NCI-H1092 treated with DMSO at 0.1 percent for 48 hours (cell line): ENCODE data around the gene GALK1.
A peak's percentile ranks its signal among the peaks of the same experiment; 100 is the strongest.
"Not testable (repeated sequence)": the region's sequence is repeated elsewhere in the genome, so short reads cannot be mapped to it uniquely, and the experiment has no call there.

ENCODE experiments used
- DNase-seq: peaks from one replicate; lab custom pipeline; 2025; lab: John Stamatoyannopoulos, UW

Gene GALK1

DNA sequence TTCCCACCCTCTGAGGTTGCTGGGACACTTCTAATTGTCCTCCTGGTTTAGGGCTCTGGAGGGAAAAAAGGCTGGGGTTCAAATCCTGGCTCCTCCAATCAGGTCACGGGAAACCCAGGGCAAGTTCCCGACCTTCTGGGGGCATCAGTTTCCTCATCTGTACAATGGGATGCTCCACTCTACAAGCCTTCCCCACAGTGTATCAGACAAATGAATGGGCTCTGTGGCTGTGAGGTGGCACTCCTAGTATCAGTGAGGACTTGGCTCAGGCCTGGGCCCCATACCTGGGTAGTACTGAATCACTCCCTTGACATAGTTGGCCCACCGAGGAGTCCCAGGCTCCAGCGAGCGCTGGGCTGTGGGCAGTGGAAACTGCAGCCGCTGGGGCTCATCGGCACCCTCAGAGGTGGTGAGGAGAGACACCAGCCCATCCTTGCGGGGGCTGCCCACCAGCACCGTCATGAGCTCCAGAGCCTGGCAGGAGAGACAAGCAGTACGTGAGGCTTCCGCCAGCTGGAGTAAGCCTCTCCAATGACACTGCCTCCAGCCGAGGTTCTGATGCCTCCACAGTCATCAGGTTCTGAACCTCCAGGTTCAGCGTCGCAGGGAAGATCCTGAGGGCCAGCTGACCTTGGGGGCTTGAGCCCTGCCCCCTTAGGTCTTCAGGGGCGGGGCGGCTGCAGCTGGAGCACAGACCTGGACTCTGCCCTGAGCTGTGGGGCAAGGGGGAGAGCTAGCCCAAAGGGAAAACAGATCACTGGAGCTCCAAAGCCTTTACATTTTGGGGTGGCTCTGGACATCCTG lies 1.2 kb downstream of the GALK1 start:
- no peak for DNase-seq

DNA sequence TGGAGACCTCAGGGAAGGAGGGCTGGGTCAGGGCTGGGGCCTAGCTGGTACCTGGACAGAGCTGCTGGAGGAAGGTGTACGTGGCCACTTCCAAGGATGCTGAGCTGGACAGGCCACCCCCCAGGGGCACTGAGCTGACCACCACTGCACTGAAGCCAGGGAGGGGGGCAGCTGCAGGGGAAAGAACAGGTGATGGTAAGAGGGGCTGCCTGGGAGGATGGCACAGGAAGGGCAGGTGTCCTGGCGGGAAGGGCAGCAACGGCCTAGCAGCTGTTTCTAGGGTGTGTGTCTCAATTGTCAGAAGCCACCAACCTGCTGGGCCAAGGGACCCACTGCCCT lies 1.8 kb downstream of the GALK1 start:
- DNase-seq: no peak

DNA sequence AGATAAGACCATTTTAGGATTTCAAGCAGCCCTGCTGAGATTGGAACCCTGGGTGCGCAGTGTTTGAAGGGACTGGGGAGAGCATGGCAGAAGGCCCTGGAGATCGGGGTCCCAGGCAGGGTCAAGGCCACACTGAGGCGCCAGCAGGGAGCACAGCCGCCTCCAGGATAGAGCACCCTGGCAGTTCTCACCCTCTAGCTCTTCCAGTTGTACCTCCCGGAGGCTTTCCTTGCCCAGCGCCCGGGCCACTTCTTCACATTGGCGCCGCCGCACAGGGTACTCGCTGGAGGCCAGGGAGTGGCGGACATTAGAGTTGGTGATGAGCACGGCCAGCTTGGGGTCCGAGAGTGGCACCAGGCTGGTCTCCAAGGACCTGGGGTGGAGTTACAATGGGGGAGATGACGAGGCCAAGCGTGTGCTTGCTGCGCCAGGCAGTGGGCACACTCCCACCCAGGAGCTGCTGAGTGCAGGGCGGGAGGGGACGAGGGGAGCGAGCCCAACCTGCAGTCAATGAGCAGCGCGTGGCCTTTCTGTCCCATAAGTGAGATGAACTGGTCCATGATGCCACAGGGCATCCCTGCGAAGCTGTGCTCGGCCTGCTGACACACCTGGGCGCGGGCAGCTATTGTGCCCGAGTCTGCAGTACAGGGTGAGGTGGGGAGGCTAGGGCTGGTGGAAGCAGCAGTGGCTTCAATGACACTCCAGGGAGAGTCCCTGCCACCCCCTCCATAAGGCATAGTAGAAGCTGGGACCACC lies 2.3 kb downstream of the GALK1 start:
- no peak for DNase-seq

DNA sequence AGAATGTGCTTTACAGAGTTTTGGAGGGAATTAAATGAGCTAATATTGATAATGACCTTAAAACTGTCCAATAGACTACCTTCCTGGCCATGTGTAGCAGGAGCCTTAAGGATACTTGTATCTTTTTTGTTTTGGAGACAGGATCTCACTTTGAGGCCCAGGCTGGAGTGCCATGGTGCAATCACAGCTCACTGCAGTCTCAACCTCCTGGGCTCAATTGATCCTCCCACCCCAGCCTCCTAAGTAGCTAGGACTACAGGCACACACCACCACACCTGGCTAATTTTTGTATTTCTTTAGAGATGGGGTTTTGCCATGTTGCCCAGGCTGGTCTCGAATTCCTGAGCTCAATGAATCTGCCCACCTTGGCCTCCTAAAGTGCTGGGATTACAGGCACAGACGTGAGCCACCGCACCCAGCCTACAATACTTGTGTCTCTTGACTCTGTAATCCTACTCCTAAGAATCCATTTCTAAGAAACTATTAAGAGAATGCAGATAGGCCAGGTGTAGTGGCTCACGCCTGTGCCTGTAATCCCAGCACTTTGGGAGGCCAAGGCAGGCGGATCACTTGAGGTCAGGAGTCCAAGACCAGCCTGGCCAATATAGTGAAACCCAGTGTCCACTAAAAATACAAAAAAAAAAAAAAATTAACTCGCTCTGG lies 4.9 kb downstream of the GALK1 start:
- not testable (repeated sequence) for DNase-seq

DNA sequence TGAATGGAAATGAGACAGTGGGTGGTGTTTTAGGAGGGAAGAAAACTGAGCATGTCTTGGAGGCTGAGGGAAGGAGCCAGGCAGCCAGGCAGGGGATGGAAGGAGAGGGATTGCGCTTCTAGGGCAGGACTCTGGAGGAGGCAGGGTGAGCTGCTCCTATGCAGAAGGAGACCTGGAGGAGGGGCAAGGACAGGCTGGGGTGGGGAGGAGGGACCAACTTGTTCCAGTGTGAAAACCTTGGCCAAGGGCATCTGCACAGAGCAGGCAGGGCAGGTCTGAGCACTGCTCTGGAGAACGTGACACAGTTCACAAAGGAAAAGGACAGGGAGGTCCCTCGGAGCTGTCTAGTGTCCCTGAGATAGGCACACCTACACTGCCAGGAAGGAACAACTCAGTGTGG lies 5.5 kb downstream of the GALK1 start:
- DNase-seq: no peak

DNA sequence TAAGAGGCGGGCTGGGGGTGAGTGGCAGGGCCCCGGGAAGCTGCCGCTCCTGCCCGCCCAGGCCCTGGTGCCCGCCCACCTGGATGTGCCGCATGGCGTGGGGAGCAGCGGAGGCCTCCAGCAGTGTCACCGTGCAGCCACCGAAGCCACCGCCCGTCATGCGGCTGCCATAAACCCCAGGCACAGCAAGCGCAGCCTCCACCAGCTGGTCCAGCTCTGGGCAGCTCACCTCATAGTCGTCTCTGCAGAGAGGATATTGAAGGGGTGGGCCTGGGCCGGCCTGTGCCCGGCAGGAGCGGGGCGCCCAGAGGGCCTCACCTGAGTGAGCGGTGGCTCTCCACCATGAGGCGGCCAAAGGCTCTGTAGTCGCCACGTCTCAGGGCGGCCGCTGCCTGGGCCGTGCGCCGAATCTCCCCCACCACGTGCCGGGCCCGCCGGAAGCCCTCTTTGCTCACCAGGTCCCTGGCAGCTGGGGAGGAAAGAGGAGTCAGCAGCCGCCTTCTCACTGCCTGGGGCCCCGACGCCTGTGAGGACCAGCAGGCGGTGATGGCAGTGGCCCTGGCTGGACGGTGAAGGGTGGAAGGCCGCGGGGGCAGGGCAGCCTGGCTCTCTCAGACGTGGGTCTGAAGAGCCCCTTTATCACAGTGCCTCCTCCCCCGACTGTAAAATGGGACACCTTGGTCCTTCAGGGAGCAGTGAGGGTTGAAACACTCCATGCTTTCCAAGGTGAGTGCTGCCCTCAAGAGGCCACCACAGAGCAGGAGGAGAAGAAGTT lies 6.7 kb downstream of the GALK1 start:
- DNase-seq: no peak

DNA sequence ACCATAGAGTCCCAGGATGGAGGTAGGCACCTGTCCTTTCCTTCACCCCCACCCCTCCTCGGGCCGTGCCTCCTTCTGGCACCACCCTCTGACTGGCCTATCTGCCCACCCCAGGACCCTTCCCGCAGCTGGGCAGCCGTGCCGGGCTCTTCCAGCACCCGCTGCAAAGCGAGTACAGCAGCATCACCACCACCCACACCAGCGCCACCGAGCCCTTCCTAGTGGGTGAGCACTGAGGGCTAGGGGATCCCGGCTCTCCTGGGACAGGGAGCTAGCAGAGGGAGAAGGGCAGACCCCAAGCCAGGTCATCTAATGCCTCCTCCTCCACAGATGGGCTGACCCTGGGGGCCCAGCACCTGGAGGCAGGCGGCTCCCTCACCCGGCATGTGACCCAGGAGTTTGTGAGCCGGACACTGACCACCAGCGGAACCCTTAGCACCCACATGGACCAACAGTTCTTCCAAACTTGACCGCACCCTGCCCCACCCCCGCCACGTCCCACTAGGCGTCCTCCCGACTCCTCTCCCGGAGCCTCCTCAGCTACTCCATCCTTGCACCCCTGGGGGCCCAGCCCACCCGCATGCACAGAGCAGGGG lies 7.8 kb downstream of the GALK1 start:
- DNase-seq: no peak

DNA sequence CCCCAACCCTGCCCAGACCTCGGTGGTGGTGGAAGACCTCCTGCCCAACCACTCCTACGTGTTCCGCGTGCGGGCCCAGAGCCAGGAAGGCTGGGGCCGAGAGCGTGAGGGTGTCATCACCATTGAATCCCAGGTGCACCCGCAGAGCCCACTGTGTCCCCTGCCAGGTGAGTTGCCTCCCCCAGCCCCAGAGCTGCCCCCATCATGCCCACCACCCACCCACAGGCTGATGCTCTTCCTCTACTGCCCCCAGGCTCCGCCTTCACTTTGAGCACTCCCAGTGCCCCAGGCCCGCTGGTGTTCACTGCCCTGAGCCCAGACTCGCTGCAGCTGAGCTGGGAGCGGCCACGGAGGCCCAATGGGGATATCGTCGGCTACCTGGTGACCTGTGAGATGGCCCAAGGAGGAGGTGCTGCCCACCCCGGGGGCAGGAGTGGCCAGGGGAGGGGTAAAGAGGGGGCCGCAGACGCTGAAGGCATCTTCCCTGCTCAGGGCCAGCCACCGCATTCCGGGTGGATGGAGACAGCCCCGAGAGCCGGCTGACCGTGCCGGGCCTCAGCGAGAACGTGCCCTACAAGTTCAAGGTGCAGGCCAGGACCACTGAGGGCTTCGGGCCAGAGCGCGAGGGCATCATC lies 8.4 kb downstream of the GALK1 start:
- no peak for DNase-seq

DNA sequence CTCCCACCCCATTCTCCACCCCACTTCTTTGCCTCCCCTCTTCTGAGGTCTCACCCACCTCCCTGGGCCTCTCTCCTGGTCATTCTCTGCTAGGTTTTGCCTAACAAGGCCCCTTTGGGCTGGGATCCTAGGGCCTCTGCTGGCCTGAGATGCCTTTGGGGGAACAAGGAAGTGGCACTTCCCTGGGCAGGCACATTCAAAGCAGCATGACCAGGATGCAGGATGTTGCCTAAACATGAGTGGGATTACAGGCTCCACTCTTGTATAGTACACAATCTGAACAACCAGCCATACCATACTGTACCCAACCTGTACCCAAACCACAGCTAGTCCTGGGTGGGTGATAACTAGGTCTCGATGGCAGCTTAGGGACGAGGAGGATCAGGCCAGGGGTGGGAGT lies 9.0 kb downstream of the GALK1 start:
- DNase-seq: no peak

DNA sequence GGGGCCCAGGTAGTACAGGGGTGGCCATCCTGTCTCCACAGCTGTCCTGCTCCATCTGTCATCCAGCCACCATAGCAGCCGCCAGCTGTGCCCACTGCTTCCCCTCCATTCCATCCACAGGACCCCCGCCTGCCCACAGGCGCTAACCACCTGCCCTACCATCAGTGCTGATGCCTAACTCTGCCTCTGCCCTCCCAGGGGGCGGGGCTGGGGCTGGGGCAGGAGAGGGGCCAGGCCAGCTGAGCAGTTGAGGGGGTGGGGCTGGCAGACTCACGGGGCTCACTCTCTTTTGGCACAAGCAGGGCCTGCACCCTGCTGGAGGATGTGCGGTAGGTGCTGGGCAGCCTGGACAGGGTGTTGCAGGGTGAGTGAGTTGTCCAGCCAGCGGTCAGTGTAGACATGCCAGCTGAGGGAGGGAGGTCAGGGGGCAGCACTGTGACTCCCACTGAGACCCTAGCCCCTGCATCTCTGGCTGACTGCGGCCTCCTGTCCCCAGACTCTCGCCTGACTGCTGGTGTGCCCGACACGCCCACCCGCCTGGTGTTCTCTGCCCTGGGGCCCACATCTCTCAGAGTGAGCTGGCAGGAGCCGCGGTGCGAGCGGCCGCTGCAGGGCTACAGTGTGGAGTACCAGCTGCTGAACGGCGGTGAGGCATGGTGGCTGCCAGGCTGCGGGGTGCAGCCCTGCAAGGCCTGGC lies 9.6 kb downstream of the GALK1 start:
- no peak for DNase-seq

DNA sequence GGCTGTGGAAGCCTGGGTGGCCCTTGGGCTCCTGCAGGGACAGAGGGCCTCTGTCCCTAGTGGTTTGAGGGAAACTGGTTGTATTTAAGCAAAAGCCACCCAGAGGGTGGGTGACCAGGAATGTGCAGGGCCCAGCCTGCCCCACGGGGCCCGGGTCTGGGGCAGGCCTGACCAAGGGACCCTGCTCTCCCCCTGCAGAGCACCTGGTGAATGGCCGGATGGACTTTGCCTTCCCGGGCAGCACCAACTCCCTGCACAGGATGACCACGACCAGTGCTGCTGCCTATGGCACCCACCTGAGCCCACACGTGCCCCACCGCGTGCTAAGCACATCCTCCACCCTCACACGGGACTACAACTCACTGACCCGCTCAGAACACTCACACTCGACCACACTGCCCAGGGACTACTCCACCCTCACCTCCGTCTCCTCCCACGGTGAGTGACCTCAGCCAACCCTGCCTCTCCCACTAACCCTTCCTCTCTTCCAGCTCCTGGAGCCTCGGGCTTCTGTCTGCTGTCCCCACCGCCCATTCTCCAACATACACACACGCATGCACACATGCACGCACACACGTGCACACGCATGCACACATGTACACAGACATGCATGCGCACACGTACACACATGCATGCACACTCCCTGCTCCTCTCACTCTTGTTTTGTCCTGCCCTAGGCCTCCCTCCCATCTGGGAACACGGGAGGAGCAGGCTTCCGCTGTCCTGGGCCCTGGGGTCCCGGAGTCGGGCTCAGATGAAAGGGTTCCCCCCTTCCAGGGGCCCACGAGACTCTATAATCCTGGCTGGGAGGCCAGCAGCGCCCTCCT lies 10.4 kb downstream of the GALK1 start:
- no peak for DNase-seq

DNA sequence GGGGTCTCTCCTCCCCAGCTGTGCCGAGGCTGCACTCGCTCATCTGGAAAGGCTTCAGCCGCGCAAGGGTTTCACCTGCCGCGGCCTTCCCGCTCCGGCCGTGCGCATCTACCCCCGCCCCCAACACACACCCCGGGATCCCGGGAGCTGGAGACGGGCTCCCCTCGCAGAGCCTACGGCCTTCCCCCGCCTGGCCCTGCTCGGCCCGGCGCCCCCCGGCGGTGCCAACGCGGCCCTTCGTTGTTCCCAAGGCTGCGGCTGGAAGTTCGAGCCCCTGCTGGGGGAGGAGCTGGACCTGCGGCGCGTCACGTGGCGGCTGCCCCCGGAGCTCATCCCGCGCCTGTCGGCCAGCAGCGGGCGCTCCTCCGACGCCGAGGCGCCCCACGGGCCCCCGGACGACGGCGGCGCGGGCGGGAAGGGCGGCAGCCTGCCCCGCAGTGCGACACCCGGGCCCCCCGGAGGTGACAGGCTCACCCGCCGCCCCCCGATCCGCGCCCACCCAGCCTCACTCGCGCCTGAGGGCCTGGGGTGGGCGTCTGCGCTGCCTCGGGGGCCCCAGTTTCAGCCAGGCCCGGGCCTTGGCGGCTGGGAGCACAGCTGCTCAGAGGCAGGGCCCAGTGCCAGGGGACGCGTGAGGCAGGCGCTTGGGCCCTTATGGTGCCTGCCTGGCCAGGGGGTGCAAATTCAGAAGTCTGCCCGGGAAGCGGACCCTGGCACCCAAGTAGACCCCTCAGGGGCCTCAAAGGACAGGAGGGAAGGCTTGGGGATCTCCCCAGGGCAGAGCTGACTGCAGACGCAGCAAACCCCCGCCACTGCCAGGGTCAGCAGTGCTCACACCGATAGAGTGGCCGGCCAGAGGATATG lies 11.2 kb downstream of the GALK1 start:
- DNase-seq: peak; percentile 62

DNA sequence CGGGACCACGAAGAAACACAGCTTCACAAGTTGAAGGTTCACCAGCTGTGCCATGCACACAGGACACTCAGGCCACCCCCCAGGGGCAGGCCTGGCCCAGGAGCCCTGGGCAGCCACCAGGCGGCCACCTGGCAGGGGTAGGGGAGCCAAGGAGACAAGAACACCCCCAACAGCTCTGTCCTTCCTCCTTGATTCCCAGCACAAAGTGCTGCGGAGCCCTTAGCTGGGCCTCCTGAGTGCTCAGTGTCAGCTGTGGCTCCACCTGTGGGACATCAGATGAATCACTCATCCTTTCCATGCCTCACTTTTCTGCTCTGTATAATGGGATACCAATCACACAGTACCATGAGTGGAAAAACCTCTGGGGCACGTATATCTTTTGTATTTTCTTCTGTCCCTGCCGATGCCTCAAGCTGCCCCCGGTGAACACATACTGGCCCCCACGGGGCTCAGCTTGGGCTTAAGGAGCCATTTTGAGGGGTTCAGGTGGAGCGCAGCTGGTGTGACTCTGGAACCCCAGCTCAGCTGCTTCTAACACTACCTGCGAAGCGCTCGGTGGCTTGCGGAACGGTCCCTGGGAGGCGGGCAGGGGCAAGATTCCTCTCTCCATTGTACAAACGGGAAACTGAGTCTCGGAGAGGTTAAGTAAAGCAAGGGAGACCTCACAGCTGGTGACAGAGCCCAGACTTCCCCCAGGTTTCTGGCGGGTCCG lies 12.0 kb downstream of the GALK1 start:
- DNase-seq: no peak

DNA sequence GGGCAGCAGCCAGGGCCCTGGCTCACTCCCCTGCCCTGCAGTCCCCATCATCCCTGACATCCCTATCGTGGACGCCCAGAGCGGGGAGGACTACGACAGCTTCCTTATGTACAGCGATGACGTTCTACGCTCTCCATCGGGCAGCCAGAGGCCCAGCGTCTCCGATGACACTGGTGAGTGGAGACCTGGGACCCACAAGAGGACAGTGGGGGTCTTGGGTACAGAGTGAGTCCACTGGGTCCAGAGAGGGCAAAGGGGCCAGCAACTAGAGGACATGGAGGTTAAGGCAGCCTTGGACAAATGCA lies 12.6 kb downstream of the GALK1 start:
- DNase-seq: no peak

DNA sequence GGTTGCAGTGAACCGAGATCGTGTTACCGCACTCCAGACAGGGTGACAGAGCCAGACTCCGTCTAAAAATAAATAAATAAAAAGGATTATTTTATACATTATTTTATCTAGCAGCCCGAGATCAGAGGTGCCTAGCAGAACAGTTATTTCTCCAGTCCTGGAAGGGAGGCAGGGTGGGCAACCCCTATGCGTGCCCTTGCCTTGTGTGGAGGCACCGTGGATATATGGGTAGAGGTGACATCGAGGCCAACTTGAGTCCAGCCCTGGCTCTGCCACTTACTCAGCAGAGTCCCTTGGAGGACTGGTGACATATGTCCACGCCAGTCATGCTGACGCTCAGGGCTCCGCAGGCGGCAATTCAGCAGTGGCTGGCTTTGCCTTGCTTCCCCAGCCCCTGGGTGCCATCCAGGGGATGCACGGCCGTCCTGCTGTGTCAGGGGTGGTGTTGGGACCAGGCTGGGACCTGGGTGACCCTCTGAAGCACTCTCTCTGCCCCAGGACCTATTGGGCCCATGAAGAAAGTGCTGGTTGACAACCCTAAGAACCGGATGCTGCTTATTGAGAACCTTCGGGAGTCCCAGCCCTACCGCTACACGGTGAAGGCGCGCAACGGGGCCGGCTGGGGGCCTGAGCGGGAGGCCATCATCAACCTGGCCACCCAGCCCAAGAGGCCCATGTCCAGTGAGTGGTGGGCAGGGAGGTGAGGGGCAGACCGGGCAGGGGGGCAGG lies 13.2 kb downstream of the GALK1 start:
- DNase-seq: no peak

DNA sequence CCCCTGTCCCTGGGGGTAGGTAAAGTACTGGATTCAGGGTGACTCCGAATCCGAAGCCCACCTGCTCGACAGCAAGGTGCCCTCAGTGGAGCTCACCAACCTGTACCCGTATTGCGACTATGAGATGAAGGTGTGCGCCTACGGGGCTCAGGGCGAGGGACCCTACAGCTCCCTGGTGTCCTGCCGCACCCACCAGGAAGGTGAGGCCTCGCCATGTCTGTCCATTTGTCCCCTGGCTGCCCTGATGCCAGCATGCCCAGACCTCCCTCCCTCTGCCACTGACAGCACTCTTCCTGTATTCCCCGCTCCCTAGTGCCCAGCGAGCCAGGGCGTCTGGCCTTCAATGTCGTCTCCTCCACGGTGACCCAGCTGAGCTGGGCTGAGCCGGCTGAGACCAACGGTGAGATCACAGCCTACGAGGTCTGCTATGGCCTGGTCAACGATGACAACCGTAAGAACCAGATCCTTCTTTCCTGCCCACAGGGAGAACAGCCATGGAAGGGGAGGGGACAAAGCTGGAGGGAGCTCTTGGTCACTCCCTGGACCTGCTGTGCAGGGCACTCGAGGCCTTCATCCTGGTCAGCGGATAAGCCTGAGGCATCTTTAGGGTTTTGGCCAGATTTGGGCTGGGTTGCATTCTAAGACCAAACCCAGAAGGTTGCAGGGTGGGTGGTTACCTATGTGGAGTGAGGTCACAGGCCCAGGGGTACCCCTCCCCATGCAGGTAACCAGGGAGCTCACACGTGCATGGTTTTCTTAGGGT lies 14.2 kb downstream of the GALK1 start:
- DNase-seq: no peak
